Stimulated activated CD4-positive, alpha-beta T cell treated with anti-CD3 and anti-CD28 coated beads, Interleukin-2, amount 100 ng/mL, for 4 hours (primary cell): ENCODE results near the gene DBF4B.
A peak's percentile ranks its signal among the peaks of the same experiment; 100 is the strongest.
"Not testable (repeated sequence)": the region's sequence is repeated elsewhere in the genome, so short reads cannot be mapped to it uniquely, and the experiment has no call there.

Experiments
- DNase-seq: peaks from one replicate; pipeline ENCODE4 v3.0.0-alpha.2; 2020; ENCODE audit warnings: low read depth

The DBF4B gene, protein sequence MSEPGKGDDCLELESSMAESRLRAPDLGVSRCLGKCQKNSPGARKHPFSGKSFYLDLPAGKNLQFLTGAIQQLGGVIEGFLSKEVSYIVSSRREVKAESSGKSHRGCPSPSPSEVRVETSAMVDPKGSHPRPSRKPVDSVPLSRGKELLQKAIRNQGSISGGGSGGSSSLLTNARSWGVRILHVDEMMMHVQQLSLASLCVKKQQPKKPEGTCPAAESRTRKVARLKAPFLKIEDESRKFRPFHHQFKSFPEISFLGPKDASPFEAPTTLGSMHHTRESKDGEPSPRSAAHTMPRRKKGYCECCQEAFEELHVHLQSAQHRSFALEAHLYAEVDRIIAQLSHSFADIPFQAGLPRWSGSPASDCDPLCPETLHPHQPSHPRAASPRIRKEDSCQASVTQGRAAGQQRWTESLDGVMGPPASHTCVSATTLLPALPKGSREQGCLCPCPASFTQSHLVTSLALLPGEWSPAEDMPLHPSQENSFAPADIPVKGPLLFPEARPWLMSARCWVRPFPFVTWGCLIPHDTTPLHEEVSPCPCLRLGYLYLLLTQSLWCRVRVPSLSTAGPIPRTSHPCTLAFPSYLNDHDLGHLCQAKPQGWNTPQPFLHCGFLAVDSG

DNA sequence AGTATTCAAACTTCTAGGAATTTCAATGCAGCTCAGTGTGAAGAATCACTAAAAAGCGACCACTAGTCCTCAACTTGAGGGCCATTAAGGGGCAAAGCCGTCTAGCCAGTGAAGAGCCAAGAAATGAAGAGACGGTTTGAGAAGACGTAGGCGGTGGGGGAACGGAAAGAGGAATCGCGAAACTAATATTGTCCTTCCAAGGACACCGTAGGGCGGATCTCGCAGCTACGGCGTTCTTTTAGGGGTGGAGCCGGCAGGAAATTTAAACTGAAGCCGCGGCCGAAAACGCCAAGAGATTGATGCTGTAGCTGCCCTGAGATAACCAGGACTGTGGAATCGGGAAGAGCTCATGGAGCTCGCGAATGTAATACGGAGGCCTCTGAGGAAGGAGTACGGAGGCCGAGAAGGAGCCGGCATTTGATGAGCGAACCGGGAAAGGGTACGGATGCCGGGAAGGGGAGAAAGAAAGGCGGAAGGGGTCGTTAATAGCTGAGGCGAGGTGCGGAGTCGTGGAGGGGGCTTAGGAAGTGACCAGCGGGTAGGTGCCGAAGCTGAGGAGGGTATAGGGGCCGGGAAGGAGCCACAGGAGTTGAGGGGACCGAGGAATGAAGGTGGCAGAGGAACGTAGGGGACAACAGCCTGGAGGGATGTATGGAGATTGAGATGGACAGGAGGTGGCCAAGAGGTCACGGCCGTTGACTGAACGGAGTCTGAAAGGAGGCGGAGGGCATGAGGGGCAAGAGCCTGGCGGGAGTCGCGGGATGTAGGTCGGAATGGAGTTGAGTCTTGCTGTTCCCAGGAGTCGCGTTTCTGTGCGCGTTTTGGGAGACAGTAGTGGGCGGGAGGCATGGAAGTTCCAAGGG, at the start of gene DBF4B:
DBF4B (plus strand) TSS at position 265 of the 863 bp plus-strand sequence; CDS start at position 421, 156 bp downstream.
- DNase-seq, result peak; percentile 78

DNA sequence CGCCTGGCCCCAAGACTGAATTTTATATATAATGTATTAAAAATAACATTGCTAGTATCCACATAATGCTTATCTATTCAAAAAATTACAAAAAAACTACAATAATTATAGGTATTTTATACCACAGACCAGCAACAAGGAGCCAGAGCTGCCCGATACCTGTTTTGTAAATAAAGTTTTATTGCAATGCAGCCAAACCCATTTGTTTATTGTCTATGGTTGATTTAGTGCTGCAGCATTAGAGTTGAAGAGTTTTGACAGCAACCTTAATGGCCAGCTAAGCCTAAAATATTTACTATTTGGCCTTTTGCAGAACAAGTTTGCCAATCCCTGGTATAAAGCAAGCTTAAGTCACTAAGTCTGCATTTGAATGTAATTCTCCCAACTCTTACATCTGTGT, 46.6 kb upstream of the DBF4B start:
- no peak for DNase-seq

DNA sequence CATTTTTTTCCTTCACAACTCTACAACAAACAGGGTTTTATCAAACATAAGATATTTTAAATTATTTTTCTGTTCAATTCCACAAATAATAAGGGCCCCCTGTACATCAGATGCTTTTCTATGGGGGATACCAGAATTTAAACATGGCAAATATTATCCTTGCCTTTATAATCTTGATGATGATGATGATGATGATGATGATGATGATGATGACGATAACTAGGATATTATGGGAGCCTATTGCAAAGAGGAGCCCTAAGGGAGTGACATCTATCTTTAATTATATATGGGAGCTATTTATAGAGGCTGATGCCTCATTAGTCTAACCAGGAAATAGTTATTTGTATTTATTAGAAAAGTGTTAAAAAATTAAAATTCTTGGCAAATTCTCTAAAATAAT, 45.4 kb upstream of the DBF4B start:
- no peak for DNase-seq

DNA sequence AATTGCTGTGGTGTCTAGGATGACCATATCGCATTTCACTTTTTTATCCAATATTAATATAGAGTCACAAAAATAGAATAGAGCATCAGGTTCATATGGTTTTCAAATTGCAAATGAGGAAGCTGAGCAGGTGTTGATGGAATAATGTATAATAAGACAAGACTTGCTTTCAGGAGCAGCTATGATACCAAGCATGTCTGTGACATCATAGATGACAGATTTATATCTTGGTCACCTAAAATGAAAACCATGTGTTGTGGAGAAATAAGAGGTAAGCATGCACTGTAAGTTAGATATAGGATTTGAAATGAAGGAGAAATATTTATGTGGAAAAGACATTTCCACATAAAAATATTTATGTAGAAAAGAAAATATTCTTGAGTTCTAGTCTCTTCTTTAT, 43.6 kb upstream of the DBF4B start:
- no peak for DNase-seq

DNA sequence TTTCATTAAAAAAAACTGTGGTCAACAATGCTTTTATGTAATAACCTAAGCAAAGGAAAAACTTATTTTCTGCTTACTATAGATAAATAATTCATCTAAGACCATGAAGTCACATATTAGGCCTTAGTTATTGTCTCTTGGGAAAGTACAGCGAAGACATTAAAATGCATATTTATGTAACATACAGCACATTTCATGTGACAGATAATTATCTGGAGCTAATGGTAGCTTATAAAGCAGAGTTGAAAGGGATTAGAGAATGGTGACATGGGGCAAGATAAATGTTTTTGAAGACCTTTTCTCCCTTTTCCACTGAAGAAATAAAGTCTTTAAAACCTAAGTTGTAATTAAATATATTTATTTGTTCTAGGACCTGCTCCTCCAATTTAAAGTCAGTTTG, 42.5 kb upstream of the DBF4B start:
- DNase-seq, result no peak

DNA sequence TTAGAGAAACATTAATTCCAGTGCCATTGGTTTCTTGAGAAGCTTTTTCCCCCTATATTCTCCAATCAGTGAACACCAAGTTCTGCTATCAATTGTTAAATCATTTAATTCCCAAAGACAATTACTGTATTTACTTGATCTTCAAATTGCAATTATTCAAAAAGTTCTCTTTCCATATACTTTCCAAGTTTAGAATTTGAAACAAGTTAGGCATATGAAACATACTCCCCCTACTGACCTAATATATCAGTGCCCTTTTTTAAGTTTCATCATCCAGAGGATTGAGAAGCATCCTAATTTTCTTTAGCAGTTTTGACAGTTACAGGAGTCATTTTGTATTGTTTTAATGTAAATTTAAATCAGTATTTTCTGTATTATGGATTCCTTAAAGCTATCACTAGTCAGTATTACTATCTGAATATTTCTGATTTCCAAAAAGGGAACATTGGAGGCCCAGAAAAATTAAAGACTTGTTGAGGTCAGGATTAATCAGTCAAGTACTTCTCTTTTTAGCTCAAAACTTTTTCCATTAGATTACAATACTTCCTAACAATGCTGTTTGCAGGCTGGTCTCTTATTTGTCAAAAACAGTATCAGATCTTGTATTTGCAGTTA, 35.9 kb upstream of the DBF4B start:
- DNase-seq, result no peak

DNA sequence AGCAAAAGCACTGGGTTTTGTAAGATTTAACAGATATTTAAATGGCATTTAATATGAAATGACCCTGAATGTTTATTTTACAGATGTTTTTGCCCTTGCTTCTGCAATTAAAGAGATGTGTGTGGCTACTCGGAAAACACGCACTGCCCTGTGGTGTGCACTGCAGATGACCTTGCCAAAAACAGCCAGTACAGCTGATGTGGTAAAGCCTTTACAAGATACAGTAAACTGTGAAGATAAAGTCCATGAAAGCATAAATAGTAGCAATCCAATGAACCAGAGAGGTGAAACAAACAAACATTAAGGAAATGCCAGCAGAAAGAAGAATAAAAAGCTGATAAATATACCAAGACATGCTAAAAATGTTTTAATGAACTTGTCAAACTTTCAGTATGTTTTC, 34.6 kb upstream of the DBF4B start:
- no peak for DNase-seq

DNA sequence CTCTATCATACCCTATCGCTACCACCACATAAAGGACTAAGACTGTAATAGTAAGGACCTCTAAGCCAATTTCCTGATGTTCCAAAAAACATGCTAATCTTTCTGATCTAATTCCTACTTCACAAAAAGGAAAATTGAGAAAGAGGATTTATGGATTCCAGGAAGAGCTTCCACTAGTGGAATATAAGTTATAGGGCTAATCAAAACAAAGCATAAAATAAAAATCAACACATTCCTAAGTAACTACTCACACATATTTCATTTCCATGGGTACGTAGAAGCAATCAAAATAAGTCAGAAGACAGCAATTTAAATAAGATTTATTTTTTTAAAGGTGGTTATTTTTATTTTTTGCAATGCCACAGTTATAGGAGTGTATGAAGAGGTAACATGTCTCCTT, 31.3 kb upstream of the DBF4B start:
- DNase-seq, result no peak

DNA sequence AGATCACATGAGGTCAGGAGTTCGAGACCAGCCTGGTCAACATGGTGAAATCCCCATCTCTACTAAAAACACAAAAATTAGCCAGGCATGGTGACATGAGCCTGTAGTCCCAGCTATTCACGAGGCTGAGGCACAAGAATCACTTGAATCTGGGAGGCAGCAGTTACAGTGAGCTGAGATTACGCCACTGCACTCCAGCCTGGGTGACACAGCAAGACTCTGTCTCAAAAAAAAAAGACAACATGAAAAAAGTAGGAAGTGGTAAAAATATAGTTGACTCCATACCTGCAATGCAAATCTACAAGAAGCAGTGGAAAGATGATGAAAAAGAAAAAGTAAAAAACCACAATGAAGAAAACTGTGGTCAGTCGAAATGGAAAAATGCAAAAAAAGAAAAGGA, 25.2 kb upstream of the DBF4B start:
- not testable (repeated sequence) for DNase-seq

DNA sequence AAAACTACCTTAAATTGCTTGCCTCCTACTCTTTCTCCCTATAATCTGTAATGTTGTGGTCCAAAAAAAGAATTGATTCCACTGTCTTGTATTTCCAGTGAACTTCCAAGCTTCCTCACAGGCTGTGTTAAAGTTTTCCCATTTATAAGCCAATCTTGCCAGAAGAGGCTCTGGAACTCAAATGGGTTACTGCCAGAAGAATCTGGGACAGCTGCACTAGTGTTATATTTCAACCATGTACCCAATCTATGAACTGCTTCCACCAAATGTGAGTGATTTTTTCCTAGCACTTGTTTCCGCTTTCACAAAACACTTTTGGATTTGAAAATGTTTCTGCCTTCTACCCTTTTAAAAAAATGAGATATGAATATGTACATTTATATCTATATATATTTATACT, 20.7 kb upstream of the DBF4B start:
- no peak for DNase-seq

DNA sequence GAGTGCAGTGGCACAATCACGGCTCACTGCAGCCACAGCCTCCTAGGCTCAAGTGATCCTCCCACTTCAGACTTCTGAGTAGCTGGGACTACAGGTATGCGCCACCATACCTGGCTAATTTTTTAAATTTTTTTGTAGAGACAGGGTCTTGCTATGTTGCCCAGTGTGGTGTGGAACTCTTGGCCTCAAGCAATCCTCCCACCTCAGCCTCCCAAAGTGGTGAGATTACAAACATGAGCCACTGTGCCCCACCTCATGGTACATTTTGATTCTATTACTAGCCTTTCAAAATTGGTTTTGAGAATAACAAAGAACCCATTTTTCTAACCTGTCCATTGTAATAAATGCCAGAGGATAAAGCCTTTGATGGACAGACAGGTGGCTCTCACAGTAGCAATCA, 20.3 kb upstream of the DBF4B start:
- DNase-seq, result no peak

DNA sequence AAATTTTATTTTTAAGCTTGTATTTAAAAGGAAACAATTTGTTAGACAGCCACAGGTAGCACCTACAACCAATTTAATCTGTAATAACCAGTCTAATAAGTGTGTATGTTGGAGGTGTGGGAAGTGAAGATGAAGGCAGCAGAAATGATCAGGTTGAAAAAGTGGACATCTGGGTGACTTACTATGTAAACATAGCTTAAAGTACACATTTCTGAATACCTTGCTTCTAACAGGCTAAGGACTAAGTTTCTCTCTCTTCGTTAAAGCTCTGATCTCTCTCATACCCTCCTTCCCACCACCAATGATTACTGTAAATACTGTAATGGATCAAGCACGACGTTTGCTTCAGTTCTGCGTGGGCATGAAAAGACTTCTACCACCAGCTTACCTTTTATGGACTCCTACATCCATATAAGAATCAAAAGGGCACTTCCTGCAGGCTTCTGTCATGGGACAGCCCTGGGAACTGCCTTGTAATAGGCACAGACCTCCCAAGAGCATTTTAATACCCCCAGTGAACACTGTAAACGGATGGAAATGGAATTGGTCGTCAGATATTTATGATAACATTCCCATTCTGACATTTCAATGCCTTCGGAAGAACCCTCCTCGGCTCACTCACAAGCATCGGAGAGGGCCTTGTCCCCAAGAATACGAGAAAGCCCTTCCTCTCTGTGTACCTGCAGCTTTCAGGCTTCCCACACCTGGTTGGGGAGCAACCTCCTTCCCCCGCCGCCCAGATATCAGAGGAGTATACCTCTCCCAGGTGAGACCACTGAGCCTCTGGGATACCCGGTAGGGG, 19.6 kb upstream of the DBF4B start:
- DNase-seq, result no peak

DNA sequence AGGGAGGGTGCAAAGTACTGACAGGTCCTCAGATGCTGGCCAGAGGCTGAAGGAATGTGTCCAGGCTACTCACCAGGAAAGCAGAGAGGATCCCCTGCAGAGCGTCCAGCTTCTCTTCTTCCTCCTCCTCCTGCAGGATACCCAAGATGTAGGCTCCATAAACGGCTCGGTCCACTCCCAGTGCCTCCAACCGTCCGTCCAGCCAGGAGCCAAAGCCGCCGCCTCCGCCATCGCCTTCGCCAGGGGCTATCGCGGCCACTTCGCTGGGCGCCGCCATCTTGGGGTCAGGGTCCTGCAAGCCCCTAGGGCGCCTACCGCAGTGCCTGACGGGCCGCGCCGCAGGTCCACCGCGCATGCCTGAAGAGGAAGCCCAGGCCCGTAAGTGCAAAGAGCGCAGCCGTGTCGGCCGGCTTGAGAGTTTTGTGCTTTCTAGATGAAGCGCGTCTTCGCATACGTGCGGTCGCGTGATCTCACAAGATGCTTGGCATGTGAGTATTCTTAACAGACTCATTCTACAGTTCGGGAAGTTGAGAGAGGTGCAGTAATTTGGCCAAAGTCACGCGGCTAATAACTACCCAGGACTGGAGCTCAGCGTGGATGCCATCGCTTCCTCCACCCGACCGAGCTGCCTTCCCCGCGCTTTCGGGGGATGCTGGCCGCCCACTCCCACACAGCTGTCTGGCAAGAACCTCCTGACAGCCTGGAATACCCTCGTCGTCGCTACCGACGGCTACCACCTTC, 18.8 kb upstream of the DBF4B start, which contains the start of gene CCDC43:
CCDC43 (minus strand) TSS at position 300 of the 741 bp plus-strand sequence; CDS start at position 277, 23 bp downstream.
- peak; percentile 84 for DNase-seq

DNA sequence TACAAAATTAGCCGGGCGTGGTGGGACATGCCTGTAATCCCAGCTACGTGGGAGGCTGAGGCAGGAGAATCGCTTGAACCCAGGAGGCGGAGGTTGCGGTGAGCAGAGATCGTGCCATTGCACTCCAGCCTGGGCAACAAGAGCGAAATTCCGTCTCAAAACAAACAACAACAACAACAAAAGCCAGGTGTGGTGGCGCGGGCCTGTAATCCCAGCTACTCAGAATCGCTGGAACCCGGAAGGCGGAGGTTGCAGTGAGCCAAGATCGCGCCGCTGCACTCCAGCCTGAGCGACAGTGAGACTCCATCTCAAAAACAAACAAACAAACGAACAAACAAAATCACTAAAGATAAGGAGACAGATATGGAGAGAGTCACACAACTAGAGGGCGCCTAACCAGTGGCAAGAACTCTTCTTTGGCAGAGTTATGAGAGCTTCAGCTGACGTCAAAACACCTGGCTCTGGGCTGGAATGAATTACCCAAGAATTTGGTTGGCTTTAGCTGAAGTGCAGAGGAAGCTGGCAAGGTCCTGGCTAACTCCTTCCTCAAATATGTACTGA, 17.6 kb upstream of the DBF4B start:
- DNase-seq, result not testable (repeated sequence)

DNA sequence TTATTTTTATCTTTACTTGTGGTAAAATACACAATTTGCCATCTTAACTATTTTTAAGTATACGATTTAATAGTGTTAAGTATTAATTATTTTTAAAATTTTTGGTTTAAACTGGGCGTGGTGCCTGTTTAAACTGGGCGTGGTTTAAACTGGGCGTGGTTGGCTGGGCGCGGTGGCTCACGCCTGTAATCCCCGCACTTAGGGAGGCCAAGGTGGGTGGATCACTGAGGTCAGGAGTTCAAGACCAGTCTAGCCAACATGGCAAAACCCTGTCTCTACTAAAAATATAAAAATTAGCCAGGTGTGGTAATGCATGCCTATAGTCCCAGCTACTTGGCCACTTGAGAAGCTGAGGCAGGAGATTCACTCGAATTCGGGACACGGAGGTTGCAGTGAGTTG, 14.9 kb upstream of the DBF4B start:
- DNase-seq, result no peak

DNA sequence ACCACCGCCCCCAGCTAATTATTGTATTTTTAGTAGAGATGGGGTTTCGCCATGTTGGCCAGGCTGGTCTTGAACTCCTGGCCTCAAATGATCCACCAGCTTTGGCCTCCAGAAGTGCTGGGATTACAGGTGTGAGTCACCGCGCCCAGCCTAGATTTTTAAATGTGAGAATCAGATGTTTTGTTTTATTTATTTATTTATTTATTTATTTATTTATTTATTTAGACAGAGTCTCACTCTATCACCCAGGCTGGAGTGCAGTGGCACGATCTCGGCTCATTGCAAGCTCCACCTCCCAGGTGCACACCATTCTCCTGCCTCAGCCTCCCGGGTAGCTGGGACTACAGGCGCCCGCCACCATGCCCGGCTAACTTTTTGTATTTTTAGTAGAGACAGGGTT, 8.2 kb upstream of the DBF4B start:
- not testable (repeated sequence) for DNase-seq

DNA sequence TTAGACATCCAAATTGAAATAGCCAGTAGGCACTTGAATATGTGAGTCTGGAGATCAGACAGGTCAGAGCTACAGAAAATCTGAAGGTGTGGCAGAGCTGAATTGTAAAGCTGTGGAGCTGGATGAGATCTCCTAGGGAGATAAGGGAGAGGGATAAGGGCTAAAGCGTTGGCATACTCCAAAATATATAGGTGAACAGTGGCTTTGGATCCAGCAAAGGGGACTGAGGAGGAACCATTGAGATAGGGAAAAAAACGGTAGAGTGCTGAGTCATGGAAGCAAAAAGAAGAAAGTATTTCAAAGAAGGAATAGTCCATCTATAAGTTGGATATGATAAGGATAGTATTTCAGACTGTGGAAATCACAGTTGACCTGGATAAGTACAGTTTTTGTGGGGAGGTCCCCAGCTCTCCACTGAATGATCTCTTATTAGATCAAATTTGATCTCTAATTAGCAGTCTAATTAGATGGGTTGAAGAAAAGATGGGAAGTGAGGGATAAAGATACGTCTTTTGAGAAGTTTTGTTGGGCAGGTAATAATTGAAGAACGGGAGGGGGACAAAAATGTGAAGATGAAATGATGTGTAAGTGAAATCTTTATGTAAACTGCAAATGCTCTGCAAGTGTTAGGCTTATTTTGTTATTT, 587 bp upstream of the DBF4B start:
- no peak for DNase-seq

DNA sequence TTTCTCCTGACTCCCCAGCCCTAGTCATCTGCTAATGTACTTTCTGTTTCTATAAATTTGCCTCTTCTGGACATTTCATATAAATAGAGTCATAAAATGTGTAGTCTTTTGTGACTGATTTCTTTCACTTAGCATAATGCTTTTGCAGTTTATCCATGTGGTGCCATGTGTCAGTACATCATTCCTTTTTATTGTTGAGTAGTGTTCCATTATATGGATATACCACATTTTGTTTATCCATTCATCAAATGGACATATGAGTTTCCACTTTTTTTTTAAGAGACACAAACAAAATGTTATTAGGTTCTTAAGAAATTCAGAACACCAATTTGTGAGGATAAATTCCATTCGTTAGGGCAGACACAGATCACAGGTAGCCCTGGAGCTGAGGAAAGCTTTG, 11.0 kb downstream of the DBF4B start:
- no peak for DNase-seq

DNA sequence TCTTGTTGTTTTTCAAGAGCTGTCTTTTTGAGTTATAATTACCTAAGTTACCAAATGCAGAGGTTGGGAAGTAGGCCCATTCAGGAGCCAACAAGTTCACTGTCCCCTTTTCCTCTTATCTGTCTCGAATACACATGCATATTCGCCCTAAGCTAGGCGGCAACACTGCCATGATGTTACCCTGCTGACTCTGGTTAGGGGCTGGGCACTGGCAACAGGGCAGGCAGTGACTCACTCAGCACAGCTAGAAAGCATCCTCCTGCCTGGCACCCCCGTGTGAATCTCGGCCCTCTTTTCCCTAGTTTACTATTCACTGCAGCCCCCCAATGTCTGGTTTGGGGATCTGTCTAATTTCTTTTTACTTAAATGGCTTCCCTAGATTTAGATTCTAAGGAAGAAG, 13.8 kb downstream of the DBF4B start:
- no peak for DNase-seq

DNA sequence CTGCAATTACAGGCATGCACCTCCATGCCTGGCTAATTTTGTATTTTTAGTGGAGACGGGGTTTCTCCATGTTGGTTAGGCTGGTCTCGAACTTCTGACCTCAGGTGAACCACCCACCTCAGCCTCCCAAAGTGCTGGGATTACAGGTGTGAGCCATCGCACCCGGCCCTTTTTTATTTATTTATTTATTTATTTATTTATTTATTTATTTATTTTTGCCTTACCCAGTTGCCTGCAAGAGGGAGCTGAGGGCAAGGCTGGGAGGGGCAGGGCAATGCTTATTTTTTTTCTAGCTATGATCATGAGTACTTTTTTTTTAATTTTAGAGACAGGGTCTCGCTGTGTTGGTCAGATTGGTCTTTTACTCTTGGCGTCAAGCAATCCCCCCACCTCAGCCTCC, 17.7 kb downstream of the DBF4B start:
- DNase-seq, result not testable (repeated sequence)
